HT-29 (cell line): ENCODE measurements around the gene MYO19. TPM values are rescaled to one million over a fixed set of nuclear protein-coding genes. Genes with fewer than 3 reads are reported as not detected.
"Not testable (repeated sequence)": the region's sequence is repeated elsewhere in the genome, so short reads cannot be mapped to it uniquely, and the experiment has no call there.

ENCODE experiments used
- DNase-seq: peaks from one replicate; pipeline ENCODE4 v3.0.0-alpha.2; 2015; ENCODE audit warnings: low spot score
- total RNA-seq: library from RNA; depleted of rRNA; stranded (reverse); fragments of >200 nt; shearing (Covaris generic); gene quantifications from 2 replicates; pipeline ENCODE4 v1.2.3, GENCODE V29; 2014

Gene MYO19
- total RNA-seq, 1 experiment from 2014 or later: 436 TPM

- no peak for DNase-seq
These were observed 5.5 kb downstream of the MYO19 start for GRCh38 chr17:36529121-36529520.

- no peak for DNase-seq
These were observed 6.9 kb downstream of the MYO19 start for GRCh38 chr17:36527621-36528250.

- no peak for DNase-seq
These were observed 8.8 kb downstream of the MYO19 start for GRCh38 chr17:36525888-36526287.

GRCh38 chr17:36525113-36525512, 9.6 kb downstream of the MYO19 start:
- no peak for DNase-seq

- DNase-seq: no peak
These were observed 10.2 kb downstream of the MYO19 start for GRCh38 chr17:36524428-36524876.

GRCh38 chr17:36523113-36523512, 11.6 kb downstream of the MYO19 start:
- DNase-seq: no peak

GRCh38 chr17:36515837-36516236, 18.8 kb downstream of the MYO19 start:
- DNase-seq: no peak

- DNase-seq: no peak
These were observed 19.8 kb downstream of the MYO19 start for GRCh38 chr17:36514856-36515255.

GRCh38 chr17:36512641-36513040, 22.0 kb downstream of the MYO19 start:
- DNase-seq: no peak

GRCh38 chr17:36511216-36511615, 23.5 kb downstream of the MYO19 start:
- no peak for DNase-seq

- DNase-seq: no peak
These were observed 24.0 kb downstream of the MYO19 start for GRCh38 chr17:36510636-36511035.

- no peak for DNase-seq
These were observed 25.2 kb downstream of the MYO19 start for GRCh38 chr17:36509272-36509985.

- DNase-seq: not testable (repeated sequence)
These were observed 26.2 kb downstream of the MYO19 start for GRCh38 chr17:36508439-36508838.

- DNase-seq: no peak
These were observed 27.4 kb downstream of the MYO19 start for GRCh38 chr17:36507266-36507665.

- no peak for DNase-seq
These were observed 27.8 kb downstream of the MYO19 start for GRCh38 chr17:36506831-36507230.

GRCh38 chr17:36506249-36506826, 28.3 kb downstream of the MYO19 start:
- DNase-seq: no peak

GRCh38 chr17:36505171-36505570, 29.5 kb downstream of the MYO19 start:
- no peak for DNase-seq

- DNase-seq: no peak
These were observed 30.5 kb downstream of the MYO19 start for GRCh38 chr17:36504156-36504545.

- DNase-seq: no peak
These were observed 31.1 kb downstream of the MYO19 start for GRCh38 chr17:36503456-36504155.

- no peak for DNase-seq
These were observed 32.7 kb downstream of the MYO19 start for GRCh38 chr17:36501963-36502362.

- no peak for DNase-seq
These were observed 33.3 kb downstream of the MYO19 start for GRCh38 chr17:36501351-36501750.

- DNase-seq: no peak
These were observed 33.9 kb downstream of the MYO19 start for GRCh38 chr17:36500745-36501225.
